ENCODE results near the gene SLC16A14.

Gene SLC16A14

GRCh38 chr2:230050136-230050535, 18.6 kb downstream of the SLC16A14 start:
- Histone ChIP-seq H3K27me3 (ENCODE audit: control insufficient read depth, low read length) (no peaks in the 10 kb centered on the region), H3K36me3 (ENCODE audit: control insufficient read depth, low read length) (no peaks in the 10 kb centered on the region), H3K9me2 (replicated peaks; ENCODE audit: control insufficient read depth, low read length) (no peaks in the 10 kb centered on the region), H3F3A (ENCODE audit: control insufficient read depth, insufficient read depth) (no peaks in the 10 kb centered on the region), H3K4me2 (ENCODE audit: low read length) (no peak overlapping the region), H3K4me1 (ENCODE audit: control insufficient read depth, low read length) (no peaks in the 10 kb centered on the region), H4K20me1 (ENCODE audit: control insufficient read depth, insufficient read depth, low read depth, low read length) (no peaks in the 10 kb centered on the region), H3K79me2 (ENCODE audit: control insufficient read depth, low read length) (no peaks in the 10 kb centered on the region), H3K27ac (ENCODE audit: low read depth, low read length) (no peak overlapping the region), H3K9me3 (ENCODE audit: control insufficient read depth, insufficient read depth, low read length) (no peaks in the 10 kb centered on the region), H3K4me3 (ENCODE audit: low read length) (no peak overlapping the region)
- no peak for TF ChIP-seq EZH2phosphoT487 (IDR thresholded peaks at IDR 0.05; ENCODE audit: borderline replicate concordance, low read length)
- TF ChIP-seq, protein P1, sequence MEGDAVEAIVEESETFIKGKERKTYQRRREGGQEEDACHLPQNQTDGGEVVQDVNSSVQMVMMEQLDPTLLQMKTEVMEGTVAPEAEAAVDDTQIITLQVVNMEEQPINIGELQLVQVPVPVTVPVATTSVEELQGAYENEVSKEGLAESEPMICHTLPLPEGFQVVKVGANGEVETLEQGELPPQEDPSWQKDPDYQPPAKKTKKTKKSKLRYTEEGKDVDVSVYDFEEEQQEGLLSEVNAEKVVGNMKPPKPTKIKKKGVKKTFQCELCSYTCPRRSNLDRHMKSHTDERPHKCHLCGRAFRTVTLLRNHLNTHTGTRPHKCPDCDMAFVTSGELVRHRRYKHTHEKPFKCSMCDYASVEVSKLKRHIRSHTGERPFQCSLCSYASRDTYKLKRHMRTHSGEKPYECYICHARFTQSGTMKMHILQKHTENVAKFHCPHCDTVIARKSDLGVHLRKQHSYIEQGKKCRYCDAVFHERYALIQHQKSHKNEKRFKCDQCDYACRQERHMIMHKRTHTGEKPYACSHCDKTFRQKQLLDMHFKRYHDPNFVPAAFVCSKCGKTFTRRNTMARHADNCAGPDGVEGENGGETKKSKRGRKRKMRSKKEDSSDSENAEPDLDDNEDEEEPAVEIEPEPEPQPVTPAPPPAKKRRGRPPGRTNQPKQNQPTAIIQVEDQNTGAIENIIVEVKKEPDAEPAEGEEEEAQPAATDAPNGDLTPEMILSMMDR (IDR thresholded peaks at IDR 0.05; ENCODE audit: low read depth, low read length, poor library complexity, severe bottlenecking): no peak

DNA sequence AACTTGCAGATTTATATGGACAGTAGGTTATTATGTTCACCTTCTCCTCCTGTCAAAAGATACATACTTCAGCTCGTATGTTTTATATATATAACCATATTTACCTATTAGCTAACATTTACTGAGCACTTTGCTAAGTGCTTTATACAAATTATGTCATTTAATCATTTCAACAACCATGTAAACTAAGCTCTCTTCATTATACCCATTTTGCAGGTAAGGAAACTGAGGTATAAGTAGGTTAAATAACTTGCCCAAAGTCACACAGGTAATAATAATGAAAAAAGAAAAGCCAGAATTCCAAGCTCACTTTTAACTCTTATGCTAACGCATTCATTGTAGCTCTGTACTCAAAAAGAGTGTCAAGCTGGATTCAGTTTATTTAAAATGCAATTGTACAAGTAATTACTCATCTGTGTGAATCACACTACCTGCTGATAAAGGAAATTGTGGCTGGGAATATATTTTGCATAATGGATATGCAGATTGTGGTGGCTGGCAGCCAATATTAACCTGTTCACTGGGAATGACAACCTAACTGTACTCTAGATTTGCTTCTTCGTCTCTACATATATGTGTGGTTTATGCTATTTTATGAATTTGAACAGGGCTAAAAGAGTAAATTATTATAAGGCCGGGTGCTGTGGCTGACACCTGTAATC, 20.6 kb downstream of the SLC16A14 start:
- no peaks in the 10 kb centered on the region for H3K9me2 ChIP-seq (replicated peaks; ENCODE audit: control insufficient read depth, low read length)
- H3K27ac ChIP-seq (ENCODE audit: low read depth, low read length): no peak overlapping the region
- TF ChIP-seq EZH2phosphoT487 (IDR thresholded peaks at IDR 0.05; ENCODE audit: borderline replicate concordance, low read length): no peak
- TF ChIP-seq, protein P1 (IDR thresholded peaks at IDR 0.05; ENCODE audit: low read depth, low read length, poor library complexity, severe bottlenecking): no peak
- H3K79me2 ChIP-seq (ENCODE audit: control insufficient read depth, low read length): no peaks in the 10 kb centered on the region
- H4K20me1 ChIP-seq (ENCODE audit: control insufficient read depth, insufficient read depth, low read depth, low read length): no peaks in the 10 kb centered on the region
- H3K9me3 ChIP-seq (ENCODE audit: control insufficient read depth, insufficient read depth, low read length): no peaks in the 10 kb centered on the region
- H3K4me2 ChIP-seq (ENCODE audit: low read length): no peak overlapping the region
- H3K4me1 ChIP-seq (ENCODE audit: control insufficient read depth, low read length): no peaks in the 10 kb centered on the region
- no peaks in the 10 kb centered on the region for H3F3A ChIP-seq (ENCODE audit: control insufficient read depth, insufficient read depth)
- no peaks in the 10 kb centered on the region for H3K27me3 ChIP-seq (ENCODE audit: control insufficient read depth, low read length)
- no peak overlapping the region for H3K4me3 ChIP-seq (ENCODE audit: low read length)
- H3K36me3 ChIP-seq (ENCODE audit: control insufficient read depth, low read length): no peaks in the 10 kb centered on the region

DNA sequence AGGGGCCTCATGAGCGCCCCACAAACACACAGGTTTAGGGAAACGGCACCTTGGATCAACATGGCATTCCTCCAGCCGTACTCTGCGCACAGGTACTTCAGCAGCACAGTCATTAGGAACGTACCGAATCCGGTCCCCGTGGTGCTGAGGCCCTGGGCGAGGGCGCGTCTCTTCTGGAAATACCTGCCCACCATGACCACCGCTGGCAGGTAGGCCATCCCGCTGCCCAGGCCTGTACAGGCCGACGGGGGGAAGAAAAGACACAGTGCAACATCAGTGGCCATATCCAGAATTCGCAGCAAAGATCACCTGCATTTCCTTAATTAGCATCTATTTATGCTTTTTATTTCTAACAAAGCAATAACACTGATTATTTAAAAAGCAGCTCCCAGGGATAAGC, 22.2 kb downstream of the SLC16A14 start:
- H3K27ac ChIP-seq (ENCODE audit: low read depth, low read length): no peak overlapping the region
- no peaks in the 10 kb centered on the region for H3K9me3 ChIP-seq (ENCODE audit: control insufficient read depth, insufficient read depth, low read length)
- no peaks in the 10 kb centered on the region for H3K9me2 ChIP-seq (replicated peaks; ENCODE audit: control insufficient read depth, low read length)
- no peak overlapping the region for H3K4me3 ChIP-seq (ENCODE audit: low read length)
- no peaks in the 10 kb centered on the region for H3F3A ChIP-seq (ENCODE audit: control insufficient read depth, insufficient read depth)
- no peaks in the 10 kb centered on the region for H4K20me1 ChIP-seq (ENCODE audit: control insufficient read depth, insufficient read depth, low read depth, low read length)
- H3K36me3 ChIP-seq (ENCODE audit: control insufficient read depth, low read length): no peaks in the 10 kb centered on the region
- H3K4me1 ChIP-seq (ENCODE audit: control insufficient read depth, low read length): no peaks in the 10 kb centered on the region
- no peak overlapping the region for H3K4me2 ChIP-seq (ENCODE audit: low read length)
- TF ChIP-seq, protein P1 (IDR thresholded peaks at IDR 0.05; ENCODE audit: low read depth, low read length, poor library complexity, severe bottlenecking): no peak
- TF ChIP-seq EZH2phosphoT487 (IDR thresholded peaks at IDR 0.05; ENCODE audit: borderline replicate concordance, low read length): no peak
- H3K27me3 ChIP-seq (ENCODE audit: control insufficient read depth, low read length): no peaks in the 10 kb centered on the region
- no peaks in the 10 kb centered on the region for H3K79me2 ChIP-seq (ENCODE audit: control insufficient read depth, low read length)
